HG03354 (cell line): ENCODE results near the gene BAZ2B.
"Not testable (repeated sequence)": the region's sequence is repeated elsewhere in the genome, so short reads cannot be mapped to it uniquely, and the experiment has no call there.

Source experiments
- ATAC-seq: cut with Tn5 transposase; IDR thresholded peaks from one replicate; pipeline ENCODE4 v1.9.1; 2021; ENCODE audit warnings: mild to moderate bottlenecking; ENCODE audit not compliant: unreplicated experiment, poor library complexity, severe bottlenecking

Gene BAZ2B

GRCh38 chr2:159616286-159616701, at the start of gene BAZ2B:
TSS of gene BAZ2B (minus strand) at chr2:159616548. CDS start at chr2:159478719, 137,829 bp downstream.
- ATAC-seq, result peak; percentile 38

- ATAC-seq, result no peak
Measured at GRCh38 chr2:159661286-159661685, 44.9 kb upstream of the BAZ2B start.

GRCh38 chr2:159658881-159659873, 42.8 kb upstream of the BAZ2B start:
- peak; percentile 47 for ATAC-seq

GRCh38 chr2:159653962-159654361, 37.6 kb upstream of the BAZ2B start:
- no peak for ATAC-seq

GRCh38 chr2:159651884-159652283, 35.5 kb upstream of the BAZ2B start:
- no peak for ATAC-seq

- no peak for ATAC-seq
Measured at GRCh38 chr2:159650574-159650973, 34.2 kb upstream of the BAZ2B start.

- no peak for ATAC-seq
Measured at GRCh38 chr2:159648643-159649042, 32.3 kb upstream of the BAZ2B start.

- no peak for ATAC-seq
Measured at GRCh38 chr2:159647667-159648066, 31.3 kb upstream of the BAZ2B start.

- no peak for ATAC-seq
Measured at GRCh38 chr2:159640176-159640575, 23.8 kb upstream of the BAZ2B start.

GRCh38 chr2:159639712-159640111, 23.4 kb upstream of the BAZ2B start:
- ATAC-seq, result no peak

- no peak for ATAC-seq
Measured at GRCh38 chr2:159639071-159639470, 22.7 kb upstream of the BAZ2B start.

GRCh38 chr2:159637988-159638501, 21.7 kb upstream of the BAZ2B start:
- no peak for ATAC-seq

GRCh38 chr2:159637240-159637639, 20.9 kb upstream of the BAZ2B start:
- ATAC-seq, result no peak

- ATAC-seq, result no peak
Measured at GRCh38 chr2:159635006-159635789, 18.9 kb upstream of the BAZ2B start.

- ATAC-seq, result no peak
Measured at GRCh38 chr2:159633219-159633618, 16.9 kb upstream of the BAZ2B start.

GRCh38 chr2:159625628-159626027, 9.3 kb upstream of the BAZ2B start:
- ATAC-seq, result not testable (repeated sequence)

- ATAC-seq, result no peak
Measured at GRCh38 chr2:159623436-159623835, 7.1 kb upstream of the BAZ2B start.

GRCh38 chr2:159622966-159623365, 6.6 kb upstream of the BAZ2B start:
- no peak for ATAC-seq

GRCh38 chr2:159620796-159621195, 4.4 kb upstream of the BAZ2B start:
- ATAC-seq, result no peak

GRCh38 chr2:159617646-159618045, 1.3 kb upstream of the BAZ2B start:
- ATAC-seq, result no peak
